ENCODE data around the gene CD84. TPM values are rescaled to one million over a fixed set of nuclear protein-coding genes. Genes with fewer than 3 reads are reported as not detected.

The CD84 gene
- total RNA-seq, 2 donors from 2014 or later: 2.5 to 3.1 TPM

GRCh38 chr1:160542303-160542945 lies 36.9 kb downstream of the CD84 start:
- DNase-seq (ENCODE audit: low spot score): no peak
- Histone ChIP-seq H3K4me3 (no peak overlapping the region), H3K9me3 (no peaks in the 10 kb centered on the region), H3K27ac (no peak overlapping the region), H3K27me3 (no peaks in the 10 kb centered on the region), H3K36me3 (no peaks in the 10 kb centered on the region), H3K4me1 (no peaks in the 10 kb centered on the region)
- TF ChIP-seq CTCF (IDR thresholded peaks at IDR 0.05): no peak

GRCh38 chr1:160541622-160542302 lies 37.5 kb downstream of the CD84 start:
- Histone ChIP-seq H3K9me3 (no peaks in the 10 kb centered on the region), H3K4me3 (no peak overlapping the region), H3K4me1 (no peaks in the 10 kb centered on the region), H3K27me3 (no peaks in the 10 kb centered on the region), H3K36me3 (no peaks in the 10 kb centered on the region), H3K27ac (no peak overlapping the region)
- no peak for TF ChIP-seq CTCF (IDR thresholded peaks at IDR 0.05)
- no peak for DNase-seq (ENCODE audit: low spot score)

- no peaks in the 10 kb centered on the region for H3K27me3 ChIP-seq
- H3K4me3 ChIP-seq: no peak overlapping the region
- DNase-seq (ENCODE audit: low spot score): no peak
- no peaks in the 10 kb centered on the region for H3K4me1 ChIP-seq
- no peak for TF ChIP-seq CTCF (IDR thresholded peaks at IDR 0.05)
- H3K9me3 ChIP-seq: peaks cover 0 to 3% of the 10 kb centered on the region in 2 donors
- H3K36me3 ChIP-seq: no peaks in the 10 kb centered on the region
- H3K27ac ChIP-seq: no peak overlapping the region
Observed at GRCh38 chr1:160540859-160541233, 38.5 kb downstream of the CD84 start.

GRCh38 chr1:160539990-160540858 lies 39.1 kb downstream of the CD84 start:
- Histone ChIP-seq H3K27me3 (no peaks in the 10 kb centered on the region), H3K4me3 (no peak overlapping the region), H3K27ac (no peak overlapping the region), H3K9me3 (peaks cover 0 to 8% of the 10 kb centered on the region in 2 donors), H3K36me3 (no peaks in the 10 kb centered on the region), H3K4me1 (no peaks in the 10 kb centered on the region)
- no peak for DNase-seq (ENCODE audit: low spot score)
- TF ChIP-seq CTCF (IDR thresholded peaks at IDR 0.05): no peak

GRCh38 chr1:160539684-160539989 lies 39.7 kb downstream of the CD84 start:
- no peak for DNase-seq (ENCODE audit: low spot score)
- Histone ChIP-seq H3K9me3 (peaks cover 0 to 14% of the 10 kb centered on the region in 2 donors), H3K27me3 (no peaks in the 10 kb centered on the region), H3K36me3 (no peaks in the 10 kb centered on the region), H3K4me3 (no peak overlapping the region), H3K27ac (no peak overlapping the region), H3K4me1 (no peaks in the 10 kb centered on the region)
- no peak for TF ChIP-seq CTCF (IDR thresholded peaks at IDR 0.05)
